ENCODE results near the gene MAN1A1.
A peak's percentile ranks its signal among the peaks of the same experiment; 100 is the strongest.

The MAN1A1 gene

DNA sequence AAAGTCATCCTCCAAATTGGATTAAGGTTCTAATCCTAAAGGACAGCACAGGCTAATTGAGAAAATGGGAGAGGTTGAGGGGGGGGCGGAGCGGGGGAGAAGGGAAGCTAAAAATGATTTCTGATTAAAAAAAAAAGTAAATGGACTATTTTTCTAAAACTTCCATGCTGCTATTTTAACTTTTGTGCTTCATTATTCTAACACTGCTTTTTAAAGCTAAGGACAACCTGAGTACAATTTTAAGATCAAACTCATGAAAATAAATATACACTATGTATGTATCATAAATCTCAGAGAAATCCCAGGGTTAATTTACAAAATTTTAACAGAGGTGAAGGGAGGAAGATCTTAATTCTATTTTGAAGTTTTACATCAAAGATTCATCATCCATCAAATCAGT lies 4.4 kb downstream of the MAN1A1 start:
- no peak for DNase-seq

DNA sequence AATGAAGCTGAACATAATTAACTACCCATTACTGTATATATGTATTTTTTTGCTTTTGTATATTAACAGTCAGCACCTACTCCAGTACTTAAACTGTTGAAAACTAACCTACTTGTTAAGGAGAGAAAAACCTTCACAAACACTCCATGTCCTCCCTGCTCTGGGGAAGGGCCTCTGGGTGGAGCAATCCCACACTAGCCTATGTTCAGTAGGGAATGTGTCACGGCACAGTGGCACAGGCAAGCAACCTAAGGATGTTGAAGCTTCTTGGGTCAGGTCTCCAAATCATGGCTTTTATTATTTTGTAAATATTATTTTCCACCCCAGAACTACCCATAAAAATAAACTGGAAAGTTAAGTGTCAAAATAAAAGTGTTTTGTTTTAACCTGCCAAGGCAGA lies 5.3 kb downstream of the MAN1A1 start:
- DNase-seq = no peak

GRCh38 chr6:119343573-119344146 lies 5.9 kb downstream of the MAN1A1 start:
- DNase-seq = no peak

GRCh38 chr6:119343167-119343566 lies 6.4 kb downstream of the MAN1A1 start:
- DNase-seq = no peak

- DNase-seq = no peak
Measured at GRCh38 chr6:119342430-119342829, 7.1 kb downstream of the MAN1A1 start.

DNA sequence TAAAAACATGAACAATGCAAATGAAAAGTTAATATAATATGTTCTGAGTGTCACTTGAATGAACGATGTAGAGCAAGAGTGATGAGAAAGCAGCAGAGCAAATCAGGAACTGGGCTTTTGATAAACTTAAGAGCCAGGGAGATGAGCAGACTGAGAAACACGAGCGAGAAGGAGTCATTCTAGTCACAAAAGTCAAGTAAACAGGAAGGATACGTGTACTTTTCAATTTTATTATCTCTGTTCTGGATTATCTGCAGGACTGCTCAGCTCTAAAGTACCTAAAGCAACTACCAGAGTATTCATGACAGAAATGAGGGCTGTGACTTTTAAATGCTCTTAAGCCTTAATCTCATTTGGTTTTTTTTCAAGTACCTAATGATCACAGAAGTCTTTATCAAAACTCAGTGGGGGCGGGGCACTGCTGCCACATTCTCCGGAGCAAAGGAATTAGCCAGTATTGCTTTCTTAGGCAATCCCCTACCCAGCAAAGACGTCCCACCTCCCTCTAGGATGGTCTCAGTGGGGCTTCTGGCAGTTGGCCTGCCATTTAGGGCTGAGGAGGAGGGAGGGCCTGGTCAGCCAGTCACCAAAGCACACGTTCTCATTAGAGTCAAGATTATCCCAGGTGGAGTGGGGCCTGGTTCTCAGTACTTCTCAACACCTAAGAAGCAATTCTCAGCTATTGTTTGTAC lies 8.6 kb downstream of the MAN1A1 start:
- no peak for DNase-seq

DNA sequence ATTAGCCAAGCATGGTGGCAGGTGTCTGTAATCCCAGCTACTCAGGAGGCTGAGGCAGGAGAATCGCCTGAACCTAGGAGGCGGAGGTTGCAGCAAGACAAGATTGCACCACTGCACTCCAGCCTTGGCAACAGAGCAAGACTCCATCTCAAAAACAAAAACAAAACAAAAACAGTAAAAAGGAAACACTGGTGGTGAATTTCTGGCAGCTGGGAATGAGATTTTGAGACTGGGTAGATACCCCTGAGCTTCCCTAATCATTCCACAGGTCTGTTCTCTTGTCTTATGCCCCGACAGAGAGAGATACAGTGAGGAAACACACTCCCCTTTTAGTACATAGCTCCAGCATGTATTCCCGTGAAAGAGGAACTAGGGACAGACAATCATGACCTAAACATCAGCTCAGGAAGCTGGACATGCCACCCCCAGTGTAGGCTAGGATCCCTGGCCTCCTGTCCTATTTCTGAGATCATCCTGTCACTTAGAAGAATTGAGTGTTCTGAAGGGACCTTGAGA lies 9.6 kb downstream of the MAN1A1 start:
- DNase-seq = no peak

DNA sequence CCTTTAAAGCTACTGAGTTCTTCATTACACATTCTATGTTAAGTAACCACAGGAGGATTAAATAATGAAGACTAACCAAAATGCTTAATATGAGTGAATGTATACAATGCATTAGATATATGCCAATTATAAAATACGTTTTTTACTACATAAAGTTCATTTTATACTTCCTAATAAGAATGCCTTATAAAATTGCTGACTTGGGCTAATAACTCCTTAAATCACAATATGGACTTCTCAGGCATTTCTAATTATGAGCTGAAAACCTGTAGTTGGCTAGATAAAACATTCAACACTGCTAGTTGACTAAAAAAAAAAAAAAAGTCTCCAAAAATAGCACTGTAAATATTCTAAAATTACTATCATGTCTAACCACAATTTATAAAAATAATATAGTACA lies 11.8 kb downstream of the MAN1A1 start:
- DNase-seq = no peak

DNA sequence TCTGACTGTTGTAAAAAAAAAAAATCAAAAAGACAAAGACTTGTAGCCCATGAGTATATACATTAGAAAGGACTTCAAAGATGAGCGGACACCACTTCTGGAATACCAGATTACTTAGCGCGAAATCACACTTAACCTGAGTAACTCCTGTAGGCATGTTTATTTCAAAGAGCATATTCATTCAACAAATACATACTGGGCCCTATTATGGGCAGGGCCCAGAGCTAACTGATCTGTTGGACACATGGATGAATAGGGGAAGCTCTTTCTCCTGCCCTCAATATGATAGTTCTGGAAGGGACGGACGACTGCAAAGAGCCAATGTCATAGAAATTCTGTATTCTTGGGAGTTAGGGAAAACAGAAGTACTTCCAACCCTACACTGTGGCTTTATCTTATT lies 12.3 kb downstream of the MAN1A1 start:
- no peak for DNase-seq

GRCh38 chr6:119334535-119335264 lies 14.9 kb downstream of the MAN1A1 start:
- no peak for DNase-seq

DNA sequence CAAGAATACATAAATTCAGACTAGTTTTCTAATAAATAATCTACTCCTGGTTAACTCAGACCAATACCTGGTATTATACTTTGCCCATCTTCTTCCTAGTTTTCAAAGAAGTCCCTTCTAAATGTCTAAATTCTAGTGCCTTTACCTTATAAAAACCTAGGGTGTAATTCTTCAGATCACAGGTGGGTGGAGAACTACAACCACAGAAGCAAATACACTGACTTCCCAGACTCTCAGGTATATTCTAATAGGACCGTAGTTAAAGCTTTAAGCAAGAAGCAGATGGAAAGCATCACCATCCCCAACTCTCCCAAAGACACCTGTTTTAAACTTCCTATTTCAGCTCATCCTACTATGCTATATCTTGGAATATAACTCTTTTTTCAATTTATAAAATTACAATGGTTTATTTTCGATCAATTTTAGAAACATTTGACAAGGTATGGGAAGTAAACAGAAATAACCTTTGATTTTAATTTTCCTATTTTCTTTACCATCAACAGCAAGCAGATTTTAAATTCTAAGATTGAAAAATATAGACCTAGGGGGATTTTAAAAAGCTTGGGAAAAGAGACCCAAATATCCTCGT lies 15.8 kb downstream of the MAN1A1 start:
- DNase-seq = peak; percentile 56

GRCh38 chr6:119333063-119333609 lies 16.4 kb downstream of the MAN1A1 start:
- DNase-seq = no peak

- no peak for DNase-seq
Measured at GRCh38 chr6:119331663-119332286, 17.8 kb downstream of the MAN1A1 start.

DNA sequence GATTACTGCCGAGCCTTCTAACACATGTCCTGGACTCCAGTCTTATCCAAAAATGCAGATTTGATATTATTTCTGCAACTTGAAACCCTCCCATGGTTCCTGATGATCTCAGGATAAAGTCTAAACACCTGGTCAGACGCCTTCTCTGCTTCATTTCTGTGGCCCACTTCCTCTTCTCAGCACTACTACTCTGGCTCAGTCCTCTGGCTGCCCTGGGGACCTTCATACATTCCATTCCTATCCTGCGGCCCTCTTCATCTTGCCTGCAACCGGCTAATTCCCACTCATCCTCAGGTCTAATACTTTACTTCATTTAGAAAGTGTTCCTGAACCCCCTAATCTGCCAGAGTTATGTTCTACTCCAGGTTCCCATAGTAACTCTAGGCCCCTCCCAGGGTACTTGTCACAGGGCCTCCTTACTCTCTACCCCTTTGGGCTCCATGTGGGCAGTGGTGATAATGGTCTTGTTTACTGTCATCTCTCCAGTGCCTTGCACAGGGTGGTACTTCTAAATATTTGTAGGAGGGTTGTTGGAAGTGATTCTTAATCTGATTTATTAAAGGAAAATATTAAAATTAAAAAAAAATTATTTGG lies 18.9 kb downstream of the MAN1A1 start:
- peak; percentile 87 for DNase-seq

DNA sequence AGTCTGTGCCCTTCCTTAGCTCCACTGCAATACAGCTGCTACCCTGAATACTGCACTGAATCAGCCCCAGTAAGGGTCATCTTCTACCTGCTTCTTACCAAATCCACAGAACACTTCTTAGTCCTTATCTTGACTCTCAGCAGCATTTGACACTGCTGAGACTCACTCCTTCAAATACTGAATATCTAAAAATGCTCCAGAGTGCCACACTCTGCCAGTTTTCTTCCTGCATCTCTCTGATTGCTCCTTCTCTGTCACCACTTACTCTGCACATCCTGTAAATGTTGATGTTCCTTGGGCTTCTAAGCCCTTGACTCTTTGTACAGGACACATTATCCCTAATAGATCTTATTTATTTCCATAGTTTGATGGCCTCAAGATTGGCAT lies 19.8 kb downstream of the MAN1A1 start:
- no peak for DNase-seq

DNA sequence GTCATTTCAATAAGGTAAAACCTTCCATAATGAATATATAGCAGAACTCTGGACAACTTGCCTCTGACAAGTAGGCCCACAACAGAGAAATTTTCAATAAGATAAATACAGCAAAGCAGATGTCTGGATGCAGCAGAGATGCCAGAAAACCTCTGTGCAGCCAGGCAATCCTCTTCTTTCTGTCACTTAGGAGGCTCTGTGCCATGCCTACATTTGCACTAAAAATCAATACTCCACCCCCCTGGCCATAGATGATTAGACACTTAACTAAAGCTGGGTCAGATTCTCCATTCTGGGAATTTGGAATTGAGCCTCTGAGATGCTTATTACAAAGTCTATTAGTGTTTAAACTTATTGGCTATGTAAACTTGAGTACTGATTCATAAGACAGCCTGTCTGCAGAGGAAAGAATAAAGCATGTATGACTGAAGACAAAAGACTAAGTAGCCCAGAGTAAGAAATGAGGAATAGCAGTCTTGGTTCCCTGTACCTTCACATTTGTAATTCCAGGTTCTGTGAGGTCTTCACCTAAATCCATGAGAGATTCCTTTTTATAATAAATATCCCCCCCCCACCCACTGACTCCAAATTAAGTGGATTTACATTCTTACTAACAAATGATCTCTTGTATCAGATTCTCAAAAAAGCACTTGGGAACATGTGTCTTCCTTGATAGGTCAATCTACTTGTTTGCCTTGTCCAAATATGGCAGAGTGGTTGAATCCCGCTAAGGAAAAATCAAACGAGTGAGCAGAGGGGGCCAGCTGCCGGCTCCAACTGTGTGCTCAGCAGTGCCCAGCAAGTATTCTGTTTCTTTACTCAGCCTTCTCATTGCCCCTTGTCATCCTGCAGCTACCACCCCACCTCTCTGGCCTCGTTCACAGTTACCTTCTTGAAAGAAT lies 20.4 kb downstream of the MAN1A1 start:
- no peak for DNase-seq

DNA sequence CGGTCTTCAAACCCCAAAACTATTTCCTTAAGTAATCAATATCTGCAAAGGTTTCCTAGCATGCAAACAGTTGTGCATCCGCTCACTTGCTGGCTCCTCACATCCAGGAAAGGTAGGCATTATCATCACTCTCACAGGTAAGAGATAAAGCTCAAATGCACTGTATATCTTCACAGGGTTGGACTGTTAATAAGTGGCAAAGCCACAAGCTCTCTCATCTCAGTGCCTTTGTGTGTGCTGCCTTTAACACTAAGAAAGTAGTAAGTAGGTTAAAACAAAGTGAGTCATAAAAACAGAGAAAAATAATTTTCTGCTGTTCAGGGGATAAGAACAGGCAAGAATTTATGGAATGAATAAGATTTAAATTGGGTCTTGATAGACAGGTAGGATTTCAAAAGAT lies 21.3 kb downstream of the MAN1A1 start:
- no peak for DNase-seq

- DNase-seq = no peak
Measured at GRCh38 chr6:119327810-119328209, 21.8 kb downstream of the MAN1A1 start.

- no peak for DNase-seq
Measured at GRCh38 chr6:119326291-119327005, 23.1 kb downstream of the MAN1A1 start.

- no peak for DNase-seq
Measured at GRCh38 chr6:119325559-119326265, 23.8 kb downstream of the MAN1A1 start.

All from hematopoietic multipotent progenitor cell treated with erythropoietin and hydrocortisone succinate and interleukin-3 and kit ligand, for 6 days (in vitro differentiated cells).